ENCODE results near the gene AOPEP. TPM values are rescaled to one million over a fixed set of nuclear protein-coding genes. Genes with fewer than 3 reads are reported as not detected.

The AOPEP gene
- total and polyA plus RNA-seq, 4 donors, result 29.0 to 121 (median 60.0) TPM

GRCh38 chr9:95116808-95117204, 390.3 kb downstream of the AOPEP start:
- H3K9ac ChIP-seq (ENCODE audit: insufficient read depth in 1 of 2, low read length in 2 of 2), result no peak overlapping the region
- H3K36me3 ChIP-seq (ENCODE audit: control insufficient read depth in 4 of 4, insufficient read depth in 4 of 4, low read length in 4 of 4), result peaks cover 0 to 16% (median 11%) of the 10 kb centered on the region in 4 donors
- peaks cover 0 to 6% (median 2%) of the 10 kb centered on the region in 5 donors for H3K4me1 ChIP-seq (ENCODE audit: control insufficient read depth in 5 of 5, insufficient read depth in 5 of 5, low read length in 5 of 5)
- ATAC-seq (ENCODE audit: insufficient read depth, low FRiP score), result no peak
- no peak overlapping the region for H3K27ac ChIP-seq (ENCODE audit: low read depth in 1 of 2, low read length in 1 of 2)
- no peaks in the 10 kb centered on the region for H3K9me3 ChIP-seq (ENCODE audit: control insufficient read depth in 4 of 4, insufficient read depth in 3 of 4, low read length in 3 of 4)
- DNase-seq, result no peak
- TF ChIP-seq CTCF (IDR thresholded peaks at IDR 0.05; ENCODE audit: control extremely low read depth, extremely low read depth), result no peak
- no peaks in the 10 kb centered on the region for H3K27me3 ChIP-seq (ENCODE audit: control insufficient read depth in 3 of 3, insufficient read depth in 3 of 3, low read length in 2 of 3)
- WGBS, 2 donors, result 46 to 75% methylated on average over 1 of the region's 1 CpG
- H3K4me3 ChIP-seq, result no peak overlapping the region

GRCh38 chr9:95118596-95118995, 392.1 kb downstream of the AOPEP start:
- no peak for TF ChIP-seq CTCF (IDR thresholded peaks at IDR 0.05; ENCODE audit: control extremely low read depth, extremely low read depth)
- no peaks in the 10 kb centered on the region for H3K9me3 ChIP-seq (ENCODE audit: control insufficient read depth in 4 of 4, insufficient read depth in 3 of 4, low read length in 3 of 4)
- H3K4me3 ChIP-seq, result no peak overlapping the region
- H3K27me3 ChIP-seq (ENCODE audit: control insufficient read depth in 3 of 3, insufficient read depth in 3 of 3, low read length in 2 of 3), result no peaks in the 10 kb centered on the region
- 85 to 93% methylated on average over 4 of the region's 4 CpGs for WGBS, 2 donors
- ATAC-seq (ENCODE audit: insufficient read depth, low FRiP score), result no peak
- H3K36me3 ChIP-seq (ENCODE audit: control insufficient read depth in 4 of 4, insufficient read depth in 4 of 4, low read length in 4 of 4), result peaks cover 0 to 9% (median 0%) of the 10 kb centered on the region in 4 donors
- peaks cover 0 to 6% (median 2%) of the 10 kb centered on the region in 5 donors for H3K4me1 ChIP-seq (ENCODE audit: control insufficient read depth in 5 of 5, insufficient read depth in 5 of 5, low read length in 5 of 5)
- DNase-seq, result no peak
- H3K27ac ChIP-seq (ENCODE audit: low read depth in 1 of 2, low read length in 1 of 2), result no peak overlapping the region
- no peak overlapping the region for H3K9ac ChIP-seq (ENCODE audit: insufficient read depth in 1 of 2, low read length in 2 of 2)

GRCh38 chr9:95120781-95121370, 394.4 kb downstream of the AOPEP start:
- TF ChIP-seq CTCF (IDR thresholded peaks at IDR 0.05; ENCODE audit: control extremely low read depth, extremely low read depth), result no peak
- Histone ChIP-seq H3K36me3 (ENCODE audit: control insufficient read depth in 4 of 4, insufficient read depth in 4 of 4, low read length in 4 of 4) (peaks cover 0 to 2% (median 0%) of the 10 kb centered on the region in 4 donors), H3K9ac (ENCODE audit: insufficient read depth in 1 of 2, low read length in 2 of 2) (no peak overlapping the region), H3K9me3 (ENCODE audit: control insufficient read depth in 4 of 4, insufficient read depth in 3 of 4, low read length in 3 of 4) (no peaks in the 10 kb centered on the region), H3K27ac (ENCODE audit: low read depth in 1 of 2, low read length in 1 of 2) (no peak overlapping the region), H3K27me3 (ENCODE audit: control insufficient read depth in 3 of 3, insufficient read depth in 3 of 3, low read length in 2 of 3) (no peaks in the 10 kb centered on the region), H3K4me1 (ENCODE audit: control insufficient read depth in 5 of 5, insufficient read depth in 5 of 5, low read length in 5 of 5) (peaks cover 0 to 8% (median 0%) of the 10 kb centered on the region in 5 donors), H3K4me3 (no peak overlapping the region)
- ATAC-seq (ENCODE audit: insufficient read depth, low FRiP score) (no peak), DNase-seq (no peak)
